HG03469 (cell line): Measurements from ENCODE around the gene ATG5.

Experiments
- ATAC-seq: cut with Tn5 transposase; IDR thresholded peaks from one replicate; pipeline ENCODE4 v1.9.1; 2021; ENCODE audit warnings: mild to moderate bottlenecking, moderate library complexity, moderate number of reproducible peaks; ENCODE audit not compliant: unreplicated experiment

The ATG5 gene

GRCh38 chr6:106134906-106135634 is 190.5 kb downstream of the ATG5 start:
- ATAC-seq: no peak
